Left ventricle myocardium inferior (tissue), 1 donor: ENCODE results near the gene MFAP3L. TPM values are rescaled to one million over a fixed set of nuclear protein-coding genes. Genes with fewer than 3 reads are reported as not detected.

Source experiments
- DNase-seq: peaks from one replicate; pipeline ENCODE4 v3.0.0-alpha.2; 2020
- H3K27ac ChIP-seq: fragments of 200-600 bp; replicated peaks from 2 replicates; pipeline ENCODE4 v1.8.0; 2021
- H3K27me3 ChIP-seq: fragments of 200-600 bp; 2 replicates; pipeline ENCODE4 v1.8.0; 2021; ENCODE audit warnings: low read depth
- H3K36me3 ChIP-seq: fragments of 200-600 bp; 2 replicates; pipeline ENCODE4 v1.8.0; 2021
- H3K4me1 ChIP-seq: fragments of 200-600 bp; 2 replicates; pipeline ENCODE4 v1.8.0; 2021
- H3K4me3 ChIP-seq: fragments of 200-600 bp; 2 replicates; pipeline ENCODE4 v1.8.0; 2021; ENCODE audit warnings: mild to moderate bottlenecking, moderate library complexity
- H3K9me3 ChIP-seq: fragments of 200-600 bp; replicated peaks from 2 replicates; pipeline ENCODE4 v1.8.0; 2021
- CTCF ChIP-seq: fragments of 200-600 bp; IDR thresholded peaks from 2 replicates; pipeline ENCODE4 v1.8.0; 2021; ENCODE audit warnings: antibody characterized with exemption, mild to moderate bottlenecking, borderline replicate concordance
- intact Hi-C: fragments of 100-400 bp; cut with micrococcal nuclease; formaldehyde crosslinking; loops from one replicate; pipeline ENCODE4 v1.11.0; 2022
- total RNA-seq: library from RNA; stranded (reverse); fragmentation: NEBNext Ultra II Directional; extraction: Animal tissue kit (Norgen Biotek cat#: 25700); gene quantifications from one replicate; pipeline ENCODE4 v1.2.1, GENCODE V29; 2021
- donor health status: DM: no; HTN: yes; CAD: no; lungs with severe emphysema.

MFAP3L gene
- total RNA-seq, 1 donor from 2014 or later, result 3.1 TPM

GRCh38 chr4:169999923-170000322, 26.3 kb downstream of the MFAP3L start:
- TF ChIP-seq CTCF, result no peak
- DNase-seq, result no peak
- no peak overlapping the region for H3K27ac ChIP-seq
- intact Hi-C loops, result no loop called here
- H3K9me3 ChIP-seq, result no peaks in the 10 kb centered on the region
- no peak overlapping the region for H3K4me3 ChIP-seq
- no peaks in the 10 kb centered on the region for H3K27me3 ChIP-seq
- H3K4me1 ChIP-seq, result no peaks in the 10 kb centered on the region
- no peaks in the 10 kb centered on the region for H3K36me3 ChIP-seq

- H3K27me3 ChIP-seq, result no peaks in the 10 kb centered on the region
- H3K4me3 ChIP-seq, result no peak overlapping the region
- DNase-seq, result no peak
- TF ChIP-seq CTCF, result no peak
- H3K9me3 ChIP-seq, result no peaks in the 10 kb centered on the region
- no peak overlapping the region for H3K27ac ChIP-seq
- intact Hi-C loops, result no loop called here
- H3K4me1 ChIP-seq, result no peaks in the 10 kb centered on the region
- H3K36me3 ChIP-seq, result no peaks in the 10 kb centered on the region
Measured at GRCh38 chr4:169998981-169999380, 27.2 kb downstream of the MFAP3L start.

GRCh38 chr4:169996379-169997240, 29.6 kb downstream of the MFAP3L start:
- Histone ChIP-seq H3K27me3 (no peaks in the 10 kb centered on the region), H3K36me3 (no peaks in the 10 kb centered on the region), H3K4me3 (no peak overlapping the region), H3K27ac (no peak overlapping the region), H3K4me1 (no peaks in the 10 kb centered on the region), H3K9me3 (no peaks in the 10 kb centered on the region)
- no peak for TF ChIP-seq CTCF
- no peak for DNase-seq
- intact Hi-C loops, result no loop called here

GRCh38 chr4:169993531-169993930, 32.7 kb downstream of the MFAP3L start:
- DNase-seq, result no peak
- H3K9me3 ChIP-seq, result no peaks in the 10 kb centered on the region
- H3K36me3 ChIP-seq, result no peaks in the 10 kb centered on the region
- H3K4me3 ChIP-seq, result no peak overlapping the region
- no peak for TF ChIP-seq CTCF
- H3K4me1 ChIP-seq, result no peaks in the 10 kb centered on the region
- intact Hi-C loops, result no loop called here
- H3K27ac ChIP-seq, result no peak overlapping the region
- no peaks in the 10 kb centered on the region for H3K27me3 ChIP-seq

GRCh38 chr4:169988252-169988651, 37.9 kb downstream of the MFAP3L start:
- H3K27me3 ChIP-seq, result no peaks in the 10 kb centered on the region
- intact Hi-C loops, result no loop called here
- H3K9me3 ChIP-seq, result no peaks in the 10 kb centered on the region
- no peak for DNase-seq
- no peak overlapping the region for H3K4me3 ChIP-seq
- TF ChIP-seq CTCF, result no peak
- no peaks in the 10 kb centered on the region for H3K36me3 ChIP-seq
- no peaks in the 10 kb centered on the region for H3K4me1 ChIP-seq
- H3K27ac ChIP-seq, result no peak overlapping the region
